HG03378 (cell line): ENCODE data around the gene GAS6.
"Not testable (repeated sequence)": the region's sequence is repeated elsewhere in the genome, so short reads cannot be mapped to it uniquely, and the experiment has no call there.

Source experiments
- ATAC-seq: cut with Tn5 transposase; IDR thresholded peaks from one replicate; pipeline ENCODE4 v1.9.1; 2021; ENCODE audit warnings: mild to moderate bottlenecking, moderate library complexity; ENCODE audit not compliant: unreplicated experiment

Gene GAS6

DNA sequence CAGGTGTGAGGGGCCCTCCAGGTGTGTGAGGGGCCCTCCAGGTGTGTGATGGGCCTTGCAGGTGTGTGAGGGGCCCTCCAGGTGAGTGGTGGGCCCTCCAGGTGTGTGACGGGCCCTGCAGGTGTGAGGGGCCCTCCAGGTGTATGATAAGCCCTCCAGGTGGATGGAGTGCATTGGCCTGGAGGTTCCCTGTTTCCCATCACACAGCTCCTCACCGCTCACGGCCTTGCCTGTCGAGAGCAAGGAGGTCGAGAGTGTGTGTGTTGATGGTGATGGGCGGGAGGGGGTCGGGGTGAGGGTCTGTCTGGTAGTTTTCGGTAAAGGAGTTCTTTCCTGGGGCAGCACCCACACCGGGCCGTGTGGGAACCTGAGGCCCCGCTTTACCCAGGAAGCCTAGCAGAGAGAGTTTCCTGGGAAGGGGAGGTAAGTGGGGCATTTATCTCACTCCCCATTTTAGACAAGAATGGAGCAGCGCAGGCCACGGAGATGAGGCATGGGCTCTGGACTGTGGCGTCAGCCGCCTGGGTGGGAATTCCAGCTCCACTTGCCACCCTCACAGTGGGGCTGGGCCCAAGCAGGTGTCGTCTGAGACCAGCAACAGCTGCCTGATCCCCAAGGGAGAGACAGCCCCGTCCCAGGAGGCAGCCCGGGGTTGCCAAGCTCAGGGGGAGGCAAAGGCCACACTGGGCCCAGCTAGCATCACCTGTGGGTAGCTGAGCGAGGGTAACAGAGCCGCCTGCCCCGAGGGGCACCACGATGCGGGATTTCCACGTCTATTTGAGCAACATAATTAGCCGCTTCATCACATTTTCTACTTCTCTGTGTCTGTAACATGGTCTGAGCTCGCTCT lies 10.9 kb upstream of the GAS6 start:
- ATAC-seq, result no peak

DNA sequence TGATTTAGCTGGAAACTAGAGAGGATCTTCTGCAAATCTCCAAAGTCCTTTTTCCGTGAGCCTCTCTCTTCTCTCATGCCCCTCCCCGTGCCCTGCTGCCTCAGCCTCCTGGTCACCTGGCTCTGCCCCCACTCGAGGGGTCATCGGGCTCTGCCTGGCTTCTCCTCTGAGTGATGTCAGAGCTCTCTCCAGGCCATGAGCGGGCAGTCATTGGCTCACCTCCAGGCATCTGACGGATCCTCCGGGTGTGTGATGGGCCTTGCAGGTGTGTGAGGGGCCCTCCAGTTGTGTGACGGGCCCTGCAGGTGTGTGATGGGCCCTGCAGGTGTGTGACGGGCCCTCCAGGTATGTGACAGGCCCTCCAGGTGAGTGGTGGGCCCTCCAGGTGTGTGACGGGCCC lies 10.3 kb upstream of the GAS6 start:
- ATAC-seq, result no peak

DNA sequence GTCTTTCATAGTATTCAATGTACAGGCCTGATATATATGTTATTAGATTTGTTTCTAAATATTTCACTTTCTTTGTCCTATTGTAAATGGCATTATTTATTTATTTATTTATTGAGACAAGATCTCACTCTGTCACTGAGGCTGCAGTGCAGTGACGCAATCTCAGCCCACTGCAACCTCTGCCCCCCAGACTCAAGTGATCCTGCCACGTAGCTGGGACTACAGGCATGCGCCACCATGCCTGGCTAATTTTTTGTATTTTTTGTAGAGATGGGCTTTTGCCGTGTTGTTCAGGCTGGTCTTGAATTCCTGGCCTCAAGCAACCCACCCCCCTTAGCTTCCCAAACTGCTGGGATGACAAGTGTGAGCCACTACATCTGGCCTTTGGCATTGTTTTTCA lies 5.4 kb upstream of the GAS6 start:
- no peak for ATAC-seq

DNA sequence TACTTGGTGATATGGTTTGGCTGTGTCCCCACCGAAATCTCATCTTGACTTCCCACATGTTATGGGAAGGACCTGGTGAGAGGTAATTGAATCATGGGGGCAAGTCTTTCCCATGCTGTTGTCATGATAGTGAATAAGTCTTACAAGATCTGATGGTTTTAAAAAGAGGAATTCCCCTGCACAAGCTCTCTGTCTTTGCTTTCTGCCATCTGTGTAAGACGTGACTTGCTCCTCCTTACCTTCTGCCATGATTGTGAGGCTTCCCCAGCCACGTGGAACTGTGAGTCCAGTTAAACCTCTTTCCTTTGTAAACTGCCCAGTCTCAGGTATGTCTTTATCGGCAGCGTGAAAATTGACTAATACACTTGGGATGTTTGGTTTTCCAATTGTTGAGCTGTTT lies 4.0 kb upstream of the GAS6 start:
- not testable (repeated sequence) for ATAC-seq

DNA sequence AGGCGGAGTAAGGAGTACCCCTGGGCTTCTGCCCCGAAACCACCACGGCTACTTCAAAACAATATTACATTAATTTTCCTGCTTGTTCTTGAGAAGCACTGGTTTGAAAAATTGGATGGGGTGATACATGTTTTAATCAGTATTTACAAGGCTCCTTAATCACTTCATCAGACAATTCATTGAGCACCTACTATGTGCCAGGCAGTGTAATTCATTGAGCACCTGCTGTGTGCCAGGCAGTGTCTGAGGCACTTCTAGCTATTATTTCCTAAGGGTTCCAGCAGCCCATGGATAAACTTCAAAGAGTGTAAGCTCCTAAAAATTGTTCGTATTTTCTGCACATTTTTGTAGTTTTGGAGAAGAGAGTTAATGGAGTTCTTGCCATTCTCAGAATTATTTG lies 1.6 kb upstream of the GAS6 start:
- no peak for ATAC-seq

- no peak for ATAC-seq
Observed at GRCh38 chr13:113864273-113864890, 506 bp upstream of the GAS6 start.

DNA sequence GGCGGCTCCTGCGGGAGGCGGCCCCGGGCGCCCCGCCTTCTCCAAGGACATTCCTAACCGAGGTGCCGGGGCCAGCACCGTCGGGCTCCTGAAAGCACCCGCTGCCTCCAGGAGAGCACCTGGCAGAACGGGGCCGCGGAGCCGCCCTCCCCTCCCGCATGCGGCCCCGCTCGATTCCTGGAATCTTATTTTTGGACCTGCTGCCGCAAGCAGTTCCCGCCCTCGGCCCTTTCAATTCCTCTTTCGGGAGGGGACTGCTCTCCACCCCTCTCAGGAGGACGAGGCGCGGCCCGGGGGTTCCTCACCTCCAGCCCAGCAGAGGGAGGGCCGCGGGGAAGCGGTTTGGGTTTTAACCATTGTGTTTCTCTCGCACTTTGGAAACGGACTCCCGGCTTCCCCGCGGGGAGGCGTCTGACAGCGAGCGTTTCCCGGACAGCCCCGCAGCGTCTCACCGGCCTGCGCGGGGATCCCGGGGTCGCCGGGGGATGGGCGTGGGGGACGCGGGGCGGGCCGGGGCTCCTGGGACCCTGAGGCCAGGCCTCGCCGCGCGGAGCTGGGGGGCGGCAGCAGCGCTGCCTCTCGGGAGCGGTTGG lies 849 bp downstream of the GAS6 start:
- ATAC-seq, result no peak

GRCh38 chr13:113862191-113862930 lies 1.5 kb downstream of the GAS6 start:
- ATAC-seq, result no peak

DNA sequence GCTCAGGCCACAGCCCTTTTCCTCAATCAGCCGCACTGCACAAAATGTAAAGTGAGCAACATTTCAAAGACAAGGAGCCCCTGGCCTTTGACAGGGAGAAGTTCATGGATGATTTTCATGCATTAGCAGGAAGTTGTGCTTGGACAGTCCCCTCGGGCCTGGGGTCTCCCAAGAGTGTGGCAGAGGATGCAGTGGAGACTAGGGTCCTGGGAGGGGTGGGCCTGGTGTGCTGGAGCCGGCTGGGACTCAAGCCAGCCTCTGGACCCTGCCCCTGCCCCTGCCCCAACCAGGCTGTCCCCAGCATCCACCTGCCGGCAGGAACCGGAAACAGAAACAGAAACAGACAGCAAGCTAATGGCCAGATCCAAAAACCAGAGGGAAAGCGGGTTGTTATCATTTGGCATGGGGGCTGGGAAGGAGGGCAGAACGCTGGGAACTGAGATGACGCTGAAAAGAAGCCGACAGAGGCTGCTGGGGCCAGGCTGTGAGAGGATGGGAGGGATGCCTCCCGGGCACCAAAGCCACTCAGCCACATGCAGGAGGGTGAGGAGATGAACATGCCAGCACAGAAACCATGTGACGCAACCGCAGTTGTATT lies 2.3 kb downstream of the GAS6 start:
- ATAC-seq, result no peak

DNA sequence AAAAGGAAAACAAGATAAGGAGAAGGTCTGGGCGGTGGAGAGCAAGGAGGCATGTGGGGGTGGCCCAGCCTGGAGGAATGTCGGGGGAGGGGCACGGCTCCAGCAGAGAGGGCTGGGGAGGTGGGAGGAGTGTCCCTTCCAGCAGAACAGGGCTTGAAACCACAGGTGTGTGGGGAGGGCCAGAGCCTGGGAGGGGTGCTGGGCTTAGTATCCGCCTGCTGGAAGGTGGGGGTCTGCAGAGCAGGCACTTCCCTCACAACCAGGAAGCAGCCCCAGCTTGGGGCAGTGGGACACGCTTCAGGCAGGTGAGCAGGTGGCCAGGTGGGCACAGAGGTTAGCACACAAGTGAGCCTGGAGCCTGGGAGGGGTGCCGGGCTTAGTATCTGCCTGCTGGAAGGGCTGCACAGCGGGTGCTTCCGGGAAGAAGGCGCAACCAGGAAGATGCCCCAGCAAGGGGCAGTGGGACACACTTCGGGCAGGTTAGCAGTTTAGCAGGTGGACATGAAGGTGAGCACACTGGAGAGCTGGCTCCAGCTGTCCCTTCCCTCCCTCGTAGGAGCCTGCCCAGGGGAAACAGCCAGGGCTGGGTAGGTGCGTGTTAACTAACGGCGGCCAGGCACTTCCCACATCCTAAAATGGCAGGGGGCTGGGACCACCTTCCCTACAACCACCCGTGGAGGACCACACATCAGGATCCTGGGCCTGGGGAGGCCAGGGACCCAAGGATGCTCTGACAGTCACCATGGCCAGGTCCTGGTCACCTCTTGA lies 3.0 kb downstream of the GAS6 start:
- ATAC-seq, result no peak

GRCh38 chr13:113860051-113860664 lies 3.7 kb downstream of the GAS6 start:
- no peak for ATAC-seq

DNA sequence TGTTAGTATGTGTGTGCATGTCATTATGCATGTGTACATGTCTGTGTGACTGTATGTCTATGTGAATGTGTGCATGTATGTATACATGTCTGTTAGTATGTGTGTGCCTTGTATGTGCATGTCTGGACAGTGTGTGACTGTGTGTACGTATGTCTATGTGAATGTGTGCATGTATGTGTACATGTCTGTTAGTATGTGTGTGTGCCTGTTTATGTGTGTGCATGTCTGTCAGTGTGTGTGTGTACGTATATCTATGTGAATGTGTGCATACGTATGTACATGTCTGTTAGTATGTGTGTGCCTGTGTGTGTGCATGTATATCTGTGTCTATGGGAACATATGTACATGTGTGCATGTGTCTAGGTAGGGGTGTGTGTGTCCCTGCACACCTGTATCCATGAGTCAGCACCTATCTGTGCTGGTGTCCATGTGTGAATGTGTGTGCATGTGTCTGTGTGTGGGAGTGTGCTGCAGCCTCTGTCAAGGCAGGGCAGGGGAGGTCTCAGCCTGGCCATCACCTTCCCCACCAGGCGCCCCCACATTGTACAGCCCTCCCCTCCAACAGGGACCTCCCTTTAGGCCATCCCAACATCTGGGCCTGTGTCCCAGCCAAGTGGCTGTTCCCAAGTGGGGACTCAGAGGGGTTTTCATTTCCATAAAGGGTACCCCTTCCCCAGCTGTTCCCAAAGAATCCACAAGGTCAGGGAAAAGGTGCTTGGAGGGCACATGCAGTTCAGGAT lies 4.4 kb downstream of the GAS6 start:
- ATAC-seq, result no peak

GRCh38 chr13:113857531-113858195 lies 6.2 kb downstream of the GAS6 start:
- ATAC-seq, result no peak

DNA sequence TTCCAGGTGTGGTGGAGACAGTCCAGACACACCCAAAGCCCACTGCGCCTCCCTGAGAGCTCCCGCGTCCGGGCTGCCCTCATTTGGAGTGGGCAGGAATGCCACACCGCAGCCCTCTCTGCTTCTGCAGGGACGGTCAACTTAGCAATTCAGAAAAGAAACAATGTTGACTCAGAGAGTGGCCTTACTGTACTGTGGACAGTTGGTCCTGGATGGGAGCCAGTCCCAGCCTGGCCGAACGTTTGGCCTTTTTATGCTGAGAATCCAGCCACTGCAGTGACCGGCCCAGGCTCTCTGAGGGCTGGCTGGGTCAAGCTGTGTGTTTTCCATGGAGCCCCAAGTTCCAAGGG lies 7.2 kb downstream of the GAS6 start:
- no peak for ATAC-seq

GRCh38 chr13:113855931-113856715 lies 7.8 kb downstream of the GAS6 start:
- ATAC-seq, result no peak

- no peak for ATAC-seq
Observed at GRCh38 chr13:113855012-113855921, 8.6 kb downstream of the GAS6 start.
